GM10248 (cell line): ENCODE measurements around the gene AKAP6.

Source experiments
- CTCF ChIA-PET: fragments of 300-600 bp; sonication (Branson Sonifier 250); formaldehyde crosslinking; extraction: SDS; loops from one replicate; lab custom pipeline; 2021; ENCODE audit warnings: antibody characterized with exemption; lab: Yijun Ruan, JAX
- POLR2A ChIA-PET: fragments of 350-650 bp; sonication (Branson Sonifier 250); formaldehyde crosslinking; extraction: SDS; loops from one replicate; lab custom pipeline; 2020; ENCODE audit warnings: antibody characterized with exemption; lab: Yijun Ruan, JAX
- DNase-seq: peaks from one replicate; pipeline ENCODE4 v3.0.0; 2012; ENCODE audit errors: extremely low spot score
- CTCF ChIP-seq: IDR thresholded peaks from 2 replicates; pipeline ENCODE4 v1.5.1; 2012; ENCODE audit warnings: mild to moderate bottlenecking, low read depth; ENCODE audit errors: extremely low read depth, missing control alignments, control extremely low read depth

AKAP6 gene

GRCh38 chr14:32802295-32802694 lies 473.2 kb downstream of the AKAP6 start:
- POLR2A ChIA-PET: no interaction called here
- CTCF ChIA-PET: no interaction called here
- no peak for DNase-seq
- no peak for TF ChIP-seq CTCF

GRCh38 chr14:32805979-32806378 lies 476.9 kb downstream of the AKAP6 start:
- ChIA-PET POLR2A (no interaction called here), CTCF (no interaction called here)
- no peak for TF ChIP-seq CTCF
- no peak for DNase-seq

GRCh38 chr14:32808644-32809043 lies 479.5 kb downstream of the AKAP6 start:
- DNase-seq: no peak
- POLR2A ChIA-PET: no interaction called here
- CTCF ChIA-PET: interaction anchor here (1.0 kb wide), 1 partner anchor 9 kb away, joined by 3 read pairs; no protein-coding TSS in a partner anchor
- no peak for TF ChIP-seq CTCF

GRCh38 chr14:32809255-32809654 lies 480.2 kb downstream of the AKAP6 start:
- ChIA-PET POLR2A (no interaction called here), CTCF (interaction anchor here (1.0 kb wide), 1 partner anchor 8 kb away, joined by 3 read pairs; no protein-coding TSS in a partner anchor)
- TF ChIP-seq CTCF: no peak
- no peak for DNase-seq

GRCh38 chr14:32813401-32813800 lies 484.3 kb downstream of the AKAP6 start:
- CTCF ChIA-PET: no interaction called here

GRCh38 chr14:32814721-32815120 lies 485.6 kb downstream of the AKAP6 start:
- ChIA-PET POLR2A (no interaction called here), CTCF (no interaction called here)
- no peak for TF ChIP-seq CTCF
- DNase-seq: no peak

More at GRCh38 chr14:32813401-32813800, 484.3 kb downstream of the AKAP6 start:
- POLR2A ChIA-PET: no interaction called here
- DNase-seq: no peak
- TF ChIP-seq CTCF: no peak

- DNase-seq: no peak
- CTCF ChIA-PET: no interaction called here
- POLR2A ChIA-PET: no interaction called here
- no peak for TF ChIP-seq CTCF
Measured at GRCh38 chr14:32816588-32816987, 487.5 kb downstream of the AKAP6 start.
